PC-3 (cell line): ENCODE results near the gene TBC1D2. TPM values are rescaled to one million over a fixed set of nuclear protein-coding genes. Genes with fewer than 3 reads are reported as not detected.

Experiments used
- ATAC-seq: fragments of 200-7000 bp; cut with Tn5 transposase; 2 replicates; pipeline ENCODE4 v1.9.1; 2020; ENCODE audit warnings: mild to moderate bottlenecking, moderate library complexity
- BruUV-seq: library from RNA; stranded (reverse); fragments of 400-500 nt; replicated peaks from 2 replicates; lab custom pipeline; 2021; lab: Mats Ljungman, UMichigan
- CTCF ChIA-PET: fragments of 300-600 bp; sonication (Branson Sonifier 250); formaldehyde crosslinking; loops from one replicate; lab custom pipeline; 2022; ENCODE audit warnings: antibody characterized with exemption; lab: Charles Lee
- POLR2A ChIA-PET: fragments of 300-600 bp; sonication (Branson Sonifier 250); formaldehyde crosslinking; loops from one replicate; lab custom pipeline; 2022; ENCODE audit warnings: antibody characterized with exemption; ENCODE audit not compliant: unreplicated experiment; lab: Charles Lee
- DNase-seq: peaks from one replicate; pipeline ENCODE4 v3.0.0-alpha.2; 2015
- H2AFZ ChIP-seq: fragments of 300-600 bp; sonication (generic); 2 replicates; pipeline ENCODE4 v1.6.0; 2016; ENCODE audit warnings: antibody characterized with exemption, low read length
- H3F3A ChIP-seq: fragments of 300-600 bp; sonication (generic); one replicate; pipeline ENCODE4 v1.6.0; 2017; ENCODE audit warnings: antibody characterized with exemption, low read length, control low read depth, mild to moderate bottlenecking; ENCODE audit not compliant: unreplicated experiment
- H3K27ac ChIP-seq: fragments of 300-600 bp; sonication (generic); 2 replicates; pipeline ENCODE4 v1.5.1; 2016; ENCODE audit warnings: mild to moderate bottlenecking, low read length
- H3K27me3 ChIP-seq: fragments of 300-600 bp; sonication (generic); 2 replicates; pipeline ENCODE4 v1.6.1; 2016; ENCODE audit warnings: low read length, mixed read lengths
- H3K36me3 ChIP-seq: fragments of 300-600 bp; sonication (generic); 2 replicates; pipeline ENCODE4 v1.6.1; 2016; ENCODE audit warnings: low read depth, mixed run types, low read length, mixed read lengths
- H3K4me1 ChIP-seq: fragments of 300-600 bp; sonication (generic); 2 replicates; pipeline ENCODE4 v1.5.1; 2016; ENCODE audit warnings: low read length; ENCODE audit not compliant: insufficient read depth
- H3K4me2 ChIP-seq: fragments of 300-600 bp; sonication (generic); 2 replicates; pipeline ENCODE4 v1.6.0; 2016; ENCODE audit warnings: low read length
- H3K4me3 ChIP-seq: fragments of 300-600 bp; sonication (generic); 2 replicates; pipeline ENCODE4 v1.5.1; 2016; ENCODE audit warnings: mild to moderate bottlenecking, low read length, mixed read lengths
- H3K79me2 ChIP-seq: fragments of 300-600 bp; sonication (generic); 2 replicates; pipeline ENCODE4 v1.6.1; 2017; ENCODE audit warnings: low read length, mixed read lengths
- H3K9ac ChIP-seq: fragments of 300-600 bp; sonication (generic); 2 replicates; pipeline ENCODE4 v1.6.0; 2016; ENCODE audit warnings: mild to moderate bottlenecking, low read length
- H3K9me2 ChIP-seq: fragments of 300-600 bp; sonication (generic); replicated peaks from 2 replicates; pipeline ENCODE4 v1.6.1; 2016; ENCODE audit warnings: mixed run types, low read length, mixed read lengths
- H3K9me3 ChIP-seq: fragments of 300-600 bp; sonication (generic); 2 replicates; pipeline ENCODE4 v1.6.1; 2016; ENCODE audit warnings: low read length, mixed read lengths
- H4K20me1 ChIP-seq: fragments of 300-600 bp; sonication (generic); 2 replicates; pipeline ENCODE4 v1.6.1; 2016; ENCODE audit warnings: low read length, mixed read lengths
- CTCF ChIP-seq: fragments of 300-600 bp; sonication (generic); conservative IDR thresholded peaks from 2 replicates; pipeline ENCODE4 v1.5.1; 2017; ENCODE audit warnings: antibody characterized with exemption, low read depth, mild to moderate bottlenecking, low read length
- EZH2 ChIP-seq: fragments of 300-600 bp; sonication (generic); IDR thresholded peaks from one replicate; pipeline ENCODE4 v1.6.1; 2017; ENCODE audit warnings: antibody characterized with exemption, mild to moderate bottlenecking, low read length; ENCODE audit not compliant: unreplicated experiment
- EZH2phosphoT487 ChIP-seq: fragments of 300-600 bp; sonication (generic); IDR thresholded peaks from 2 replicates; pipeline ENCODE4 v1.6.1; 2018; ENCODE audit warnings: mild to moderate bottlenecking, antibody characterized with exemption, low read length, borderline replicate concordance
- intact Hi-C: fragments of 100-400 bp; cut with micrococcal nuclease; formaldehyde crosslinking; loops from 2 replicates; pipeline ENCODE4 v1.9.0; 2023
- total RNA-seq: library from RNA; depleted of rRNA; stranded (reverse); fragments of >200 nt; gene quantifications from 2 replicates; pipeline ENCODE4 v1.2.3, GENCODE V29; 2014

TBC1D2 gene
- total RNA-seq, 1 experiment from 2014 or later = 7.4 TPM

- Histone ChIP-seq H3F3A (no peaks in the 10 kb centered on the region), H3K27ac (no peak overlapping the region), H3K9me2 (no peaks in the 10 kb centered on the region), H3K9me3 (no peaks in the 10 kb centered on the region), H3K36me3 (no peaks in the 10 kb centered on the region), H3K79me2 (no peaks in the 10 kb centered on the region), H3K4me3 (no peak overlapping the region), H3K4me1 (no peaks in the 10 kb centered on the region), H2AFZ (no peak overlapping the region), H3K4me2 (no peak overlapping the region), H3K27me3 (no peaks in the 10 kb centered on the region), H3K9ac (no peak overlapping the region), H4K20me1 (no peaks in the 10 kb centered on the region)
- ATAC-seq (no peak), DNase-seq (no peak)
- no peak for TF ChIP-seq EZH2
- TF ChIP-seq CTCF = 0 out of 2 replicates have a peak, but pooled peaks have one; percentile 29
- ChIA-PET CTCF (no interaction called here), POLR2A (no interaction called here)
- BruUV-seq = no TSS peak
- intact Hi-C loops = no loop called here
These were observed 13.8 kb downstream of the TBC1D2 start for GRCh38 chr9:98241357-98242300.

- no peaks in the 10 kb centered on the region for H3F3A ChIP-seq
- no peak for DNase-seq
- no peaks in the 10 kb centered on the region for H3K4me1 ChIP-seq
- no peak for ATAC-seq
- H3K4me2 ChIP-seq = no peak overlapping the region
- no peaks in the 10 kb centered on the region for H3K36me3 ChIP-seq
- no peaks in the 10 kb centered on the region for H3K9me3 ChIP-seq
- no TSS peak for BruUV-seq
- intact Hi-C loops = no loop called here
- H3K79me2 ChIP-seq = no peaks in the 10 kb centered on the region
- no peaks in the 10 kb centered on the region for H3K9me2 ChIP-seq
- H2AFZ ChIP-seq = no peak overlapping the region
- H3K9ac ChIP-seq = no peak overlapping the region
- H3K4me3 ChIP-seq = no peak overlapping the region
- no peaks in the 10 kb centered on the region for H4K20me1 ChIP-seq
- ChIA-PET CTCF (no interaction called here), POLR2A (no interaction called here)
- H3K27ac ChIP-seq = no peak overlapping the region
- no peaks in the 10 kb centered on the region for H3K27me3 ChIP-seq
- TF ChIP-seq EZH2 = no peak
- TF ChIP-seq EZH2phosphoT487 = no peak
- no peak for TF ChIP-seq CTCF
These were observed 15.0 kb downstream of the TBC1D2 start for GRCh38 chr9:98240475-98240874.

- Histone ChIP-seq H4K20me1 (no peaks in the 10 kb centered on the region), H3K4me3 (no peak overlapping the region), H3K36me3 (no peaks in the 10 kb centered on the region), H3K27ac (no peak overlapping the region), H3K79me2 (no peaks in the 10 kb centered on the region), H3K4me2 (no peak overlapping the region), H3K9me2 (no peaks in the 10 kb centered on the region), H3K4me1 (peaks cover 5% of the 10 kb centered on the region), H3K9me3 (no peaks in the 10 kb centered on the region), H3K27me3 (no peaks in the 10 kb centered on the region), H3F3A (no peaks in the 10 kb centered on the region), H3K9ac (no peak overlapping the region), H2AFZ (no peak overlapping the region)
- POLR2A ChIA-PET = no interaction called here
- CTCF ChIA-PET = no interaction called here
- BruUV-seq = no TSS peak
- ATAC-seq (no peak), DNase-seq (no peak)
- intact Hi-C loops = no loop called here
- TF ChIP-seq EZH2 (no peak), CTCF (no peak), EZH2phosphoT487 (no peak)
These were observed 18.5 kb downstream of the TBC1D2 start for GRCh38 chr9:98236901-98237487.
